Amygdala (tissue), 56 donors: ENCODE measurements around the gene CNTRL.
"Not testable (repeated sequence)": the region's sequence is repeated elsewhere in the genome, so short reads cannot be mapped to it uniquely, and the experiment has no call there.

Source experiments
- DNase-seq, 56 donors: peaks; one replicate each; lab custom pipeline; 2025; lab: John Stamatoyannopoulos, UW

Gene CNTRL

GRCh38 chr9:121067640-121068039 is 7.1 kb upstream of the CNTRL start:
- no peak for DNase-seq

GRCh38 chr9:121069396-121069795 is 5.4 kb upstream of the CNTRL start:
- no peak for DNase-seq

- DNase-seq = no peak
These were observed 3.4 kb upstream of the CNTRL start for GRCh38 chr9:121071370-121071755.

DNA sequence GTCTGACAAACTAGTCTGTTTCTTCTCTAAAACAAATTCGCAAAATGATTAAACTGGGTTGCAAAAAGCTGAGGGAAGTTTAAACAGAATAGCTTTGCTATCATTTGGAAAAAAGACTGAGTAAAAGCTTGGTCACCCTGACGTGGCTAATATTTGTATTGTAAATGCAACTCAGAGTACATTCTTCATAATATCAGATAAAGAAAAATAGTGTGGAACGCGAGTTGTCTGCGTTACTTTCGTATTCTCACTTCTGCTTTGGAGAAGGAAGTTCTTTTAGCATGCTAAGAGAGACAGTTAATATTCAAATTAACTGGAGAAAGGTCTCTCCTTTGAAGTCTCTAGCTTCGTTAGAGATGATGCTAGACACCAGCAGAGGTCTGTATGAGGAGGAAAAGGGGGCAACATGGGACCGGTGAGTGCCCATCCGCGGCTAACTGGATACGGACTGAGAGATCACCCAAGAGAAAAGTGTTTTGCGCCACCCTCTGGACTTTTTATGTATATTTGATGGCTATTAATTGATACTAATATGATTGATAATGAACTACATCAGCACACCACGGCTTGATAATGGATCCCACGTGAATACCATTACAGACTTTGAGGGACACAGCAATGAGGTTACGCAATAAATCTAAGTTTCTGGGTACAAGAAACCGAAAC is 2.9 kb upstream of the CNTRL start:
- peak in 2 of 56 donors; percentile 20 for DNase-seq

DNA sequence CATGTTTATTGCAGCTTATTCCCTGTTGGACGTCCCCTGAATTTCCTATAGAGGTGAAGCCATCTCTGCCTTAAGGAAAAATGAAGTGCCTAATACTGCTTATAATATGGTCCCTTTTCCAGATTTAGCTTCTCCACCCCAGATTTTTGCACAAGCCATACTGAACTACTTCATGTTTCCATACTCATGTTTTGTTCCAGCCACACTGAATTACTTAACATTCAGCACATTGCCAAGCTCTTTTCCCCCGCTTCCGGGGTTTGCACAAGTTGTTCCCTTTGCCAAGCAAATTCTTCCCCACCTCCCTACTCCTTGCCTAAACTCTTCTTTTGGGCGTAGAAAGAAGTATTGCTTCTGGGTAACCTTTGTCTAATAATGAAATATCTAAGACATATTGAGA is 1.7 kb upstream of the CNTRL start:
- peak in 6 of 56 donors; percentile 0 to 3 (median 1) for DNase-seq

- no peak for DNase-seq
These were observed 689 bp downstream of the CNTRL start for GRCh38 chr9:121075251-121076036.

- no peak for DNase-seq
These were observed 7.3 kb downstream of the CNTRL start for GRCh38 chr9:121082075-121082474.

DNA sequence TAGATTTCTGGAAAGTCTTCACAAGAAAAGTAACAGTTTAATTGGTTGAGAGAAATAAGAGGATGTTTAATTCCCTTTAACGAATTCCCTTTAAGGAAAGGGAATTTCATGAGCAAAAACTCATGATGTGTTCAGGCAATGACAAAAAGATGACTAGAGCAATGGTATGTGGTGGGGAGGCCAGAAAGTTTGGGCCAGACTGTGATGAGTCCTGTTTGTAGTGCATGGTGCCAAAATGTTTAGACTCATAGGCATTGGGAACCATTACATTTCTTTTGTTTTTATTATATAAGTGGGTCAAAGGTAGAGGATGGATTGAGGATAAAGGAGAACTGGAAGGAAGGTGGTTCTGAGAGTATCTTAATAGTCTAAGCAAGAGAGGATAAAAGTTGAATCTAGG is 10.9 kb downstream of the CNTRL start:
- DNase-seq = no peak

DNA sequence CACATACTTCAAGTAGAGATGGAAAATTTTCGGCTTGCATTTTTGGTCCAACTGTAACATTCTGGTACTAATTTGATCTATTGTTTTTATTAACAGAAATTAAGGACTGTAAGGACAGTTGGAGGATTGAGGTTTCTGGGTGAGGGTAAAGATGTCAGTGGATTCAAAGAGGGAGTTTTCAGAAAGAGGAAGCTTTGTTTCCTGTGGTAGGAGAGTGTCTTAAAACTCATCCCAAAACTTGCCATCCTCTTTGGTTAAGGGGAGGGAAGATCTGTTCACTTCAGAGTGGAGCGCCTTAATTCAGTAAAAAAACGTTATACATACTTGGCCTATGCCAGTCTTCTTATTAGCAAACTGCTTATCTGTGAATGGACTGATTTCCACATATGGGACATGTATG is 13.8 kb downstream of the CNTRL start:
- no peak for DNase-seq

GRCh38 chr9:121090743-121091142 is 16.0 kb downstream of the CNTRL start:
- not testable (repeated sequence) for DNase-seq

- DNase-seq = no peak
These were observed 20.3 kb downstream of the CNTRL start for GRCh38 chr9:121095057-121095456.

DNA sequence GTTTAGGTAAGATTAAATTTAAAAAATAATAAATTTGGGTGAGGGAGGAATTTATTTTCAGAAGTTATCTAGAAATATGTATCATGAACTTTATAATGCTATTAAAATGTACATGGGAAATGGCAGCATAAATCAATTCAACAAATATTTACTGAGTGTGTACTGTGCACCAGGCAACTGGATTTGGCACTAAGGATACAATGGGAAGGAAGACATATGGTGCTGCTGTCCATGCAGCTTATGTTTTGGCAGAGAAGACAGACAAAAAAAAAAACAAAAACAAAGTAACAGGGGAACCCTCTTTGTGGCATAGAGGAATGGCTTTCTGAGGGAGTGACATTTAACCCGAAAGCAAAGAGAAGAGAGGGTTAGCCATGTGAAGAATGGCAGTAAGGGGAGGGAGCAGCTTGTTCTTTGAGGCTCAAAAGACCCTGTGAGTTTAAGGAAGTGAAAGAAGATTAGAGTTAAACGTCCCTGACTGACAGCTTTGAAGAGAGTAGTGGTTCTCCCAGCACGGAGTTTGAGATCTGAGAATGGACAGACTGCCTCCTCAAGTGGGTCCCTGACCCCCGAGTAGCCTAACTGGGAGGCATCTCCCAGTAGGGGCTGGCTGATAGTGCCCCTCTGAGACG is 23.9 kb downstream of the CNTRL start:
- DNase-seq = no peak

DNA sequence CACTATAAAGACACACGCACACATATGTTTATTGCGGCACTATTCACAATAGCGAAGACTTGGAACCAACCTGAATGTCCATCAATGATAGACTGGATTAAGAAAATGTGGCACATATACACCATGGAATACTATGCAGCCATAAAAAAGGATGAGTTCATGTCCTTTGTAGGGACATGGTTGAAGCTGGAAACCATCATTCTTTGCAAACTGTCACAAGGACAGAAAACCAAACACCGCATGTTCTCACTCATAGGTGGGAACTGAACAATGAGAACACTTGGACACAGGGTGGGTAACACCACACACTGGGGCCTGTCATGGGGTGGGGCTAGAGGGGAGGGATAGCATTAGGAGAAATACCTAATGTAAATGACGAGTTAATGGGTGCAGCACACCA is 29.3 kb downstream of the CNTRL start:
- not testable (repeated sequence) for DNase-seq

GRCh38 chr9:121105531-121105930 is 30.8 kb downstream of the CNTRL start:
- no peak for DNase-seq

GRCh38 chr9:121107029-121107428 is 32.3 kb downstream of the CNTRL start:
- DNase-seq = no peak

DNA sequence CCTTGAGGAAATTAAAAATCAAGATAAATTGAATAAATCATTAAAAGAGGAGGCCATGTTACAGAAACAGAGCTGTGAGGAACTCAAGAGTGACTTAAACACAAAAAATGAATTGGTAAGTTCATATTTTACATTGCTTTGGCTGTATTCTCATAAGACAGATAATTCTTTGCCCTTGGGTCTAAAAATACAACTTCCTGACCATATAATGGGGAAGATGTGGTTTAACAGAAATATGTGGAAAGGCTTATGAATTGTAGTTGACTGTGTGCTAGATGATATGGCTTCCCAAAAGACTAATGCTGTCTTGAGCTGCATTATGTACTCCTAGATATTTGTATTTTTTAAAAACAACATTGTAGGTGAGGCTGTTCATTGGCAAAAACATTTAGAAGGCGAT is 33.1 kb downstream of the CNTRL start:
- no peak for DNase-seq

DNA sequence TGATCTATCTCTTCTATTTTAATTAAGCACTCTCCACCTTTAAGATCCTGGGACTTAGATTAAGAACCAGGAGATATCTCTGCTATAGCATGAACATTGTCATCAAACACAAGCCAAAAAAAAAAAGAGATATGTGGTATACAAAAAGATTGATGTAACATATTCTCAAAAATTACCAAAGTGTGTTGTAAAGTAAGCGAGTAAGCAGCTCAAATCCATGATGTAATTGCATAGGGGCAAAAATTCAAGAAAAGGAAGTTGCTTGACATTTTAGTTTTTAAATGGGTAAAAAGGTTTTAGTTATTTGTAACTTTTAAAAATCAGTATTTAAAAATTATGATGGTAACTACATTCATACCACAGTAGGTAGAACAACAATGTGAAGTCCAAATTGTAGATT is 40.7 kb downstream of the CNTRL start:
- no peak for DNase-seq

DNA sequence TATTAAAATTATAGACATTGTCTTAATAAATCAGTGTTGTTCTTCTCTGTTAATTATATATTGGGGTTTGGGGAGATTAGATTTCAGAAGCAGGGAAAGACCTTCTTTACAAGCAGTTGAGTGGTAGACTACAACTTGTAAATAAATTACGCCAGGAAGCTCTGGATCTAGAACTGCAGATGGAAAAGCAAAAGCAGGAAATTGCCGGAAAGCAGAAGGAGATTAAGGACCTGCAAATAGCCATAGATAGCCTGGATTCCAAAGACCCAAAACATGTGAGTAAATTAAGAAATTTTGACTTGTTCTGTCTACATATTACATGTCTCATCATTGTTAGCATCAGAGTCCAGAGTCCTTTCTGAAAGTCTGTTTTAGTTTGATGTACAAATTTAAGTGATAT is 43.5 kb downstream of the CNTRL start:
- DNase-seq = no peak

- no peak for DNase-seq
These were observed 45.6 kb downstream of the CNTRL start for GRCh38 chr9:121120386-121120785.

- peak; percentile 11 to 96 (median 88) for DNase-seq
These were observed 46.9 kb downstream of the CNTRL start for GRCh38 chr9:121121582-121122087.

DNA sequence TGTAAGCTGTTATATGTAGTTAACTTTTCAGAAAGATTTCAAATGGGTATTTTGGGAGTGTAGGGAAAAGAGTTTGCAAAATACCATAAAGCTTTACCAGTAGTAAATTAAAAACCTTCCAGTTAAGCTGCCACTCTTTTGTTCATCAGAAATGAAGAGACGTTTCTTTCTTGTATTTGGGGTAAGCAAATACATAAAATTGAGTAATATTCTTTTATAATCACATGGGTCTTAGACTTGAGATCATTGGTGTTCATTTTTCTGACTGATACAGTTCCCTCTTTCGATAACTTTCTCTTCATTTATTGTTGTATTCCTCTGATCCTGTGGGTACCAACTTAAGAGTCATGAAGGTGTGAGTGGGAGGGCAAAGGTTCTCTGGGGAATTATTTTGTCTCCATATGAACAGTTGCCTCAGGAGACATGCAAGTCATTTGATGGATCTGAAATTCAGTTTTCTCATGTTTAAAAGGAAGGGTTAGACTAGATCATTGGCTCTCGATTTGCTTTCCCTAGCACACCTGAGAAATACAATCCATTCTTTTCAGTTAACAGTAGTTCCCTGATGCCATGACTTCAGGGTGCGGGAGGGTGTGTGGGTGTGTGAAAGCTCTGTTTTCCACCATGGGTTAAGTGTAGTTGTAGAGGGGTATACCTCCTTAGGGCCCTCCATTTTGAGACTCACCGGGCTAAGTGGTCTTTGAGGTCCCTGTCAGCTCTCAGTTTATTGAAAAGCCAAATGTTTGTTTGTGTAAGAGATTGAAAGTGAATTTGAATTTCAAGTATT is 47.7 kb downstream of the CNTRL start:
- DNase-seq = no peak
